A549 (cell line): ENCODE data around the gene FRMD1. TPM values are rescaled to one million over a fixed set of nuclear protein-coding genes. Genes with fewer than 3 reads are reported as not detected.

ENCODE experiments used
- ATAC-seq, 2 experiments: fragments of 200-7000 bp in 1 of 2; fragments of >200 bp in 1 of 2; cut with Nextera tagmentation in 1 of 2; cut with Tn5 transposase in 1 of 2; 3 replicates each; pipeline versions ENCODE4 v1.8.0 to v1.9.1; 2018 to 2020; ENCODE audit warnings: mild to moderate bottlenecking in 1 of 2, moderate library complexity in 1 of 2
- CTCF ChIA-PET: fragments of 300-600 bp; sonication (Branson Sonifier 250); formaldehyde crosslinking; extraction: SDS; loops from one replicate; lab custom pipeline; 2021; ENCODE audit warnings: antibody characterized with exemption, inconsistent platforms; lab: Yijun Ruan, JAX
- POLR2A ChIA-PET: fragments of 350-600 bp; formaldehyde crosslinking; extraction: SDS; loops from one replicate; lab custom pipeline; 2021; ENCODE audit warnings: antibody characterized with exemption, inconsistent platforms; lab: Yijun Ruan, JAX
- DNase-seq, 2 experiments: peaks; one replicate each; pipeline versions ENCODE4 v3.0.0 to v3.0.0-alpha.2; 2011 to 2016; ENCODE audit warnings: low read depth in 1 of 2, low spot score in 1 of 2
- FAIRE-seq: peaks from 2 replicates; lab custom pipeline; 2011; peaks lifted over from hg19 to GRCh38; lab: Jason Lieb, UNC
- H3K27ac ChIP-seq, 2 experiments: fragments of >200 bp; sonication (Bioruptor Twin); formaldehyde crosslinking; 3 replicates each; pipeline ENCODE4 v1.5.1; 2016 to 2017
- H3K4me1 ChIP-seq: fragments of >200 bp; sonication (Bioruptor Twin); formaldehyde crosslinking; 3 replicates; pipeline ENCODE4 v1.6.1; 2016
- H3K4me2 ChIP-seq: fragments of >200 bp; sonication (Bioruptor Twin); formaldehyde crosslinking; 3 replicates; pipeline ENCODE4 v1.6.1; 2016
- H3K4me3 ChIP-seq: fragments of >200 bp; sonication (Bioruptor Twin); formaldehyde crosslinking; 3 replicates; pipeline ENCODE4 v1.5.1; 2016
- H3K9me3 ChIP-seq: fragments of >200 bp; sonication (Bioruptor Twin); formaldehyde crosslinking; 3 replicates; pipeline ENCODE4 v1.6.1; 2016
- BCL3 ChIP-seq: fragments of >200 bp; sonication (Bioruptor Twin); formaldehyde crosslinking; IDR thresholded peaks from 3 replicates; pipeline ENCODE4 v1.6.1; 2016
- CEBPB ChIP-seq, 2 experiments: fragments of >200 bp in 1 of 2; sonication (Bioruptor Twin) in 1 of 2; formaldehyde crosslinking in 1 of 2; IDR thresholded peaks; 2 replicates each; pipeline ENCODE4 v1.6.1; 2012 to 2016
- CHD4 ChIP-seq: fragments of 200-600 bp; sonication (generic); IDR thresholded peaks from 2 replicates; pipeline ENCODE4 v1.6.1; 2016; ENCODE audit warnings: antibody characterized with exemption, mild to moderate bottlenecking, borderline replicate concordance
- E2F6 ChIP-seq: IDR thresholded peaks from 2 replicates; pipeline ENCODE4 v1.6.1; 2012; ENCODE audit warnings: low read depth, borderline replicate concordance
- EHF ChIP-seq: fragments of 250-450 bp; sonication (Bioruptor Pico); IDR thresholded peaks from 2 replicates; pipeline ENCODE4 v1.5.0; 2020; ENCODE audit warnings: mild to moderate bottlenecking
- EHMT2 ChIP-seq: fragments of 200-600 bp; sonication (generic); IDR thresholded peaks from 2 replicates; pipeline ENCODE4 v1.6.1; 2016; ENCODE audit warnings: antibody characterized with exemption, low read depth, mild to moderate bottlenecking, moderate library complexity
- ELK1 ChIP-seq: fragments of 150-350 bp; IDR thresholded peaks from 2 replicates; pipeline ENCODE4 v1.6.1; 2014; ENCODE audit warnings: low read depth, mild to moderate bottlenecking, low read length
- EP300 ChIP-seq, 2 experiments: fragments of >200 bp; sonication (Bioruptor Twin); formaldehyde crosslinking; IDR thresholded peaks; 2 replicates in 1 of 2; 3 replicates in 1 of 2; pipeline ENCODE4 v1.6.1; 2016 to 2017
- ESRRA ChIP-seq: fragments of 150-350 bp; IDR thresholded peaks from 2 replicates; pipeline ENCODE4 v1.6.1; 2014; ENCODE audit warnings: mild to moderate bottlenecking, low read length, borderline replicate concordance
- FOSB ChIP-seq: fragments of 250-450 bp; sonication (Bioruptor Pico); IDR thresholded peaks from 2 replicates; pipeline ENCODE4 v1.5.0; 2020; ENCODE audit warnings: mild to moderate bottlenecking, moderate library complexity
- FOSL2 ChIP-seq, 2 experiments: fragments of 450-650 bp in 1 of 2; fragments of >200 bp in 1 of 2; sonication (Bioruptor Twin) in 1 of 2; formaldehyde crosslinking; IDR thresholded peaks; 2 replicates each; pipeline versions ENCODE4 v1.5.0 to v1.6.1; 2016 to 2020; ENCODE audit warnings: mild to moderate bottlenecking in 1 of 2, moderate library complexity in 1 of 2
- HDAC2 ChIP-seq: fragments of 200-600 bp; sonication (generic); IDR thresholded peaks from 2 replicates; pipeline ENCODE4 v1.6.1; 2016
- HES2 ChIP-seq: fragments of >200 bp; sonication (Bioruptor Twin); formaldehyde crosslinking; IDR thresholded peaks from 2 replicates; pipeline ENCODE4 v1.6.1; 2016
- HMGXB4 ChIP-seq: fragments of 250-450 bp; sonication (Bioruptor Pico); IDR thresholded peaks from 2 replicates; pipeline ENCODE4 v1.5.0; 2021; ENCODE audit warnings: mild to moderate bottlenecking, moderate library complexity, borderline replicate concordance
- KDM1A ChIP-seq: fragments of 200-600 bp; sonication (generic); IDR thresholded peaks from 2 replicates; pipeline ENCODE4 v1.6.1; 2016; ENCODE audit warnings: low read depth, mild to moderate bottlenecking
- MAZ ChIP-seq: fragments of 150-350 bp; IDR thresholded peaks from 2 replicates; pipeline ENCODE4 v1.6.1; 2014; ENCODE audit warnings: antibody characterized with exemption, low read depth, low read length, borderline replicate concordance
- MYC ChIP-seq: IDR thresholded peaks from 2 replicates; pipeline ENCODE4 v1.6.1; 2012; ENCODE audit warnings: mild to moderate bottlenecking, inconsistent platforms, low read length, improper control_type of control experiment, borderline replicate concordance
- NFE2L2 ChIP-seq: fragments of 150-350 bp; conservative IDR thresholded peaks from 2 replicates; pipeline ENCODE4 v1.6.1; 2014; ENCODE audit warnings: low read length
- NPAS2 ChIP-seq: fragments of 250-450 bp; sonication (Bioruptor Pico); IDR thresholded peaks from 2 replicates; pipeline ENCODE4 v1.8.0; 2022; ENCODE audit warnings: mild to moderate bottlenecking, moderate library complexity, borderline replicate concordance
- POLR2A ChIP-seq: IDR thresholded peaks from 2 replicates; pipeline ENCODE4 v1.6.1; 2012; ENCODE audit warnings: mild to moderate bottlenecking, low read length
- RARB ChIP-seq: fragments of 250-450 bp; sonication (Bioruptor Pico); IDR thresholded peaks from 2 replicates; pipeline ENCODE4 v1.8.0; 2021; ENCODE audit warnings: mild to moderate bottlenecking, moderate library complexity
- RCOR1 ChIP-seq: fragments of 150-350 bp; IDR thresholded peaks from 2 replicates; pipeline ENCODE4 v1.6.1; 2014; ENCODE audit warnings: antibody characterized with exemption, low read length, low read depth
- RFX5 ChIP-seq: fragments of 450-650 bp; IDR thresholded peaks from 2 replicates; pipeline ENCODE4 v1.7.1; 2014; ENCODE audit warnings: antibody characterized with exemption, mild to moderate bottlenecking, moderate library complexity
- TFCP2L1 ChIP-seq: fragments of 250-450 bp; sonication (Bioruptor Pico); IDR thresholded peaks from 2 replicates; pipeline ENCODE4 v1.5.0; 2021; ENCODE audit warnings: mild to moderate bottlenecking
- TP53 ChIP-seq: fragments of 250-450 bp; sonication (Bioruptor Pico); IDR thresholded peaks from 2 replicates; pipeline ENCODE4 v1.5.0; 2021; ENCODE audit warnings: mild to moderate bottlenecking, moderate library complexity
- USF2 ChIP-seq: fragments of 450-650 bp; IDR thresholded peaks from 2 replicates; pipeline ENCODE4 v1.6.1; 2014; ENCODE audit warnings: antibody characterized with exemption
- ZC3H11A ChIP-seq: fragments of 450-650 bp; IDR thresholded peaks from 2 replicates; pipeline ENCODE4 v1.6.1; 2014; ENCODE audit warnings: antibody characterized with exemption, mild to moderate bottlenecking
- ZFP36 ChIP-seq: fragments of 450-650 bp; IDR thresholded peaks from 2 replicates; pipeline ENCODE4 v1.6.1; 2014; ENCODE audit warnings: borderline replicate concordance; ENCODE audit not compliant: partially characterized antibody
- WGBS: methylation state at CpG from one replicate; pipeline ENCODE4 v1.1.6; 2017; ENCODE audit errors: missing lambda C conversion rate; 5-methylcytosine and 5-hydroxymethylcytosine counted together
- polyA plus RNA-seq, 4 experiments: library from polyadenylated mRNA; depleted of rRNA in 3 of 4; stranded (reverse); fragments of >200 nt; fragmentation: RNase III in 1 of 4; extraction: RNeasy Plus Mini Kit Qiagen cat#74134 plus additional on column Dnase treatment in 1 of 4; gene quantifications; 2 replicates in 3 of 4; 3 replicates in 1 of 4; pipeline ENCODE4 v1.2.3, GENCODE V29; 2011 to 2017

The FRMD1 gene
- polyA plus RNA-seq, 2 of the 4 experiments (the other 2 are of a cell fraction), result not detected

GRCh38 chr6:168126566-168127383 lies 47.8 kb upstream of the FRMD1 start:
- ChIA-PET CTCF (interaction anchor here (1.2 kb wide), 1 partner anchor 229 kb away, joined by 3 read pairs; no protein-coding TSS in a partner anchor), POLR2A (no interaction called here)
- Histone ChIP-seq H3K4me3 (no peak overlapping the region), H3K4me2 (no peak overlapping the region), H3K9me3 (no peaks in the 10 kb centered on the region), H3K4me1 (no peaks in the 10 kb centered on the region), H3K27ac (no peak overlapping the region)
- no peak for ATAC-seq
- 57% methylated on average over 8 of the region's 22 CpGs for WGBS
- TF ChIP-seq NFE2L2 (no peak), HMGXB4 (CRISPR knock-in tag) (no peak), ZC3H11A (no peak), ZFP36 (no peak), FOSB (CRISPR knock-in tag) (no peak), EP300 (IDR thresholded peaks at IDR 0.05) (no peak), RCOR1 (no peak), HES2 (no peak), NPAS2 (CRISPR knock-in tag) (no peak), FOSL2 (IDR thresholded peaks at IDR 0.05) (no peak), FOSL2 (CRISPR knock-in tag; IDR thresholded peaks at IDR 0.05) (no peak), TFCP2L1 (CRISPR knock-in tag) (no peak), CEBPB (IDR thresholded peaks at IDR 0.05) (no peak), MAZ (no peak), ESRRA (no peak)
- DNase-seq, result no peak
- FAIRE-seq, result no peak

GRCh38 chr6:168125429-168126001 lies 46.5 kb upstream of the FRMD1 start:
- ChIA-PET CTCF (no interaction called here), POLR2A (no interaction called here)
- no peak for FAIRE-seq
- DNase-seq, result no peak
- TF ChIP-seq POLR2A, result no peak
- TF ChIP-seq RFX5, result no peak
- no peak for TF ChIP-seq EHMT2
- TF ChIP-seq CHD4, result no peak
- no peak for TF ChIP-seq CEBPB (IDR thresholded peaks at IDR 0.05)
- no peak for TF ChIP-seq HDAC2
- TF ChIP-seq KDM1A, result no peak
- TF ChIP-seq EHF (CRISPR knock-in tag), result no peak
- no peak for TF ChIP-seq RARB
- TF ChIP-seq FOSL2 (IDR thresholded peaks at IDR 0.05), result no peak
- TF ChIP-seq FOSL2 (CRISPR knock-in tag; IDR thresholded peaks at IDR 0.05), result no peak
- TF ChIP-seq E2F6, result no peak
- no peak for TF ChIP-seq USF2
- no peak for TF ChIP-seq RCOR1
- no peak for TF ChIP-seq ESRRA
- TF ChIP-seq MYC, result no peak
- TF ChIP-seq BCL3, result no peak
- no peak for TF ChIP-seq ELK1
- TF ChIP-seq TP53, result no peak
- 67% methylated on average over 21 of the region's 22 CpGs for WGBS
- H3K4me2 ChIP-seq, result no peak overlapping the region
- H3K4me1 ChIP-seq, result no peaks in the 10 kb centered on the region
- H3K4me3 ChIP-seq, result no peak overlapping the region
- H3K9me3 ChIP-seq, result no peaks in the 10 kb centered on the region
- no peak for ATAC-seq
- H3K27ac ChIP-seq, result no peak overlapping the region
